IPS-18a (cell line): ENCODE data around the gene PPP2R2D.
"Not testable (repeated sequence)": the region's sequence is repeated elsewhere in the genome, so short reads cannot be mapped to it uniquely, and the experiment has no call there.

Experiments used
- H3K27ac ChIP-seq: one replicate; pipeline ENCODE4 v1.5.1; 2013; ENCODE audit warnings: low read length
- H3K27me3 ChIP-seq: one replicate; pipeline ENCODE4 v1.6.1; 2013; ENCODE audit warnings: mild to moderate bottlenecking, low read length; ENCODE audit not compliant: control insufficient read depth, insufficient read depth
- H3K36me3 ChIP-seq: one replicate; pipeline ENCODE4 v1.6.1; 2013; ENCODE audit warnings: low read depth, low read length; ENCODE audit not compliant: control insufficient read depth
- H3K4me1 ChIP-seq: one replicate; pipeline ENCODE4 v1.6.1; 2013; ENCODE audit warnings: low read depth, low read length; ENCODE audit not compliant: control insufficient read depth
- H3K4me3 ChIP-seq: one replicate; pipeline ENCODE4 v1.5.1; 2013; ENCODE audit warnings: low read length
- H3K9ac ChIP-seq: one replicate; pipeline ENCODE4 v1.6.1; 2013; ENCODE audit warnings: mild to moderate bottlenecking, low read length, moderate library complexity
- H3K9me3 ChIP-seq: one replicate; pipeline ENCODE4 v1.6.1; 2013; ENCODE audit warnings: low read depth, low read length; ENCODE audit not compliant: control insufficient read depth

PPP2R2D gene

DNA sequence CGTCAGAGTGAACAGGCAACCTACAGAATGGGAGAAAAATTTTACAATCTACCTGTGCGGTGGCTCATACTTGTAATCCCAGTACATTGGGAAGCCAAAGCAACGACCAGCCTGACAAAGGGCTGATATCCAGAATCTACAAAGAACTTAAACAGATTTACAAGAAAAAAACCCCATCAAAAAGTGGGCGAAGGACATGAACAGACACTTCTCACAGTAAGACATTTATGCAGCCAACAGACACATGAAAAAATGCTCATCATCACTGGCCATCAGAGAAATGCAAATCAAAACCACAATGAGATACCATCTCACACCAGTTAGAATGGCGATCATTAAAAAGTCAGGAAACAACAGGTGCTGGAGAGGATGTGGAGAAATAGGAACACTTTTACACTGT, 86.5 kb downstream of the PPP2R2D start:
- not testable (repeated sequence) for H3K9me3 ChIP-seq, H3K4me3 ChIP-seq, H3K36me3 ChIP-seq, H3K9ac ChIP-seq, H3K4me1 ChIP-seq, H3K27ac ChIP-seq
- peaks cover 30% of the 10 kb centered on the region for H3K27me3 ChIP-seq

DNA sequence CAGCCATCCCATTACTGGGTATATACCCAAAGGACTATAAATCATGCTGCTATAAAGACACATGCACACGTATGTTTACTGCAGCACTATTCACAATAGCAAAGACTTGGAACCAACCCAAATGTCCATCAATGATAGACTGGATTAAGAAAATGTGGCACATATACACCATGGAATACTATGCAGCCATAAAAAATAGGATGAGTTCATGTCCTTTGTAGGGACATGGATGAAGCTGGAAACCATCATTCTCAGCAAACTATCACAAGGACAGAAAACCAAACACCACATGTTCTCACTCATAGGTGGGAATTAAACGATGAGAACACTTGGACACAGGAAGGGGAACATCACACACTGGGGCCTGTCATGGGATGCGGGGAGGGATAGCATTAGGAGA, 87.0 kb downstream of the PPP2R2D start:
- not testable (repeated sequence) for H3K9me3 ChIP-seq, H3K27ac ChIP-seq, H3K4me3 ChIP-seq, H3K4me1 ChIP-seq, H3K9ac ChIP-seq, H3K36me3 ChIP-seq
- H3K27me3 ChIP-seq: peaks cover 25% of the 10 kb centered on the region

DNA sequence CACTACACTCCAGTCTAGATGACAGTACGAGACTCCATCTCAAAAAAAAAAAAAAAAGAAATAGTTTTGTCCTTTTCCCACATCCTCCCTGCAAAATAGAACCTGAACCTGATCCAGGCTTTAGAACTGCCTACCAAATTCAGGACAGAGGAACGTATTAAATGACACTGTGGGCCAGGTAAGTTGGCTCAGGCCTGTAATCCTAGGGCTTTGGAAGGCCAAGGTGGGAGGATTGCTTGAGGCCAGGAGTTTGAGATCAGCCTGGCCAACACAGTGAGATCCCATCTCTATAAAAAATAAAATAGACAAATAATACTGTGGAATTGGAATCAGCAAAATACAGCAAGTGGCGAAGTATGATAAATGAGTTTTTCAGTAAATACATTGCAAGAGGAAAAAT, 90.9 kb downstream of the PPP2R2D start:
- no peak overlapping the region for H3K9ac ChIP-seq
- H3K36me3 ChIP-seq: no peaks in the 10 kb centered on the region
- H3K27ac ChIP-seq: no peak overlapping the region
- H3K4me1 ChIP-seq: no peaks in the 10 kb centered on the region
- H3K9me3 ChIP-seq: no peaks in the 10 kb centered on the region
- H3K4me3 ChIP-seq: no peak overlapping the region
- H3K27me3 ChIP-seq: no peaks in the 10 kb centered on the region

- Histone ChIP-seq H3K4me3 (no peak overlapping the region), H3K9me3 (no peaks in the 10 kb centered on the region), H3K36me3 (no peaks in the 10 kb centered on the region), H3K27me3 (no peaks in the 10 kb centered on the region), H3K9ac (no peak overlapping the region), H3K27ac (no peak overlapping the region), H3K4me1 (peaks cover 14% of the 10 kb centered on the region)
Observed at GRCh38 chr10:131993275-131993674, 92.5 kb downstream of the PPP2R2D start.

GRCh38 chr10:131994435-131994834, 93.6 kb downstream of the PPP2R2D start:
- peaks cover 17% of the 10 kb centered on the region for H3K4me1 ChIP-seq
- no peaks in the 10 kb centered on the region for H3K27me3 ChIP-seq
- no peaks in the 10 kb centered on the region for H3K9me3 ChIP-seq

GRCh38 chr10:131996466-131997365, 95.9 kb downstream of the PPP2R2D start:
- no peak overlapping the region for H3K9ac ChIP-seq

More at GRCh38 chr10:131994435-131994834, 93.6 kb downstream of the PPP2R2D start:
- Histone ChIP-seq H3K9ac (no peak overlapping the region), H3K27ac (no peak overlapping the region), H3K36me3 (no peaks in the 10 kb centered on the region), H3K4me3 (no peak overlapping the region)

DNA sequence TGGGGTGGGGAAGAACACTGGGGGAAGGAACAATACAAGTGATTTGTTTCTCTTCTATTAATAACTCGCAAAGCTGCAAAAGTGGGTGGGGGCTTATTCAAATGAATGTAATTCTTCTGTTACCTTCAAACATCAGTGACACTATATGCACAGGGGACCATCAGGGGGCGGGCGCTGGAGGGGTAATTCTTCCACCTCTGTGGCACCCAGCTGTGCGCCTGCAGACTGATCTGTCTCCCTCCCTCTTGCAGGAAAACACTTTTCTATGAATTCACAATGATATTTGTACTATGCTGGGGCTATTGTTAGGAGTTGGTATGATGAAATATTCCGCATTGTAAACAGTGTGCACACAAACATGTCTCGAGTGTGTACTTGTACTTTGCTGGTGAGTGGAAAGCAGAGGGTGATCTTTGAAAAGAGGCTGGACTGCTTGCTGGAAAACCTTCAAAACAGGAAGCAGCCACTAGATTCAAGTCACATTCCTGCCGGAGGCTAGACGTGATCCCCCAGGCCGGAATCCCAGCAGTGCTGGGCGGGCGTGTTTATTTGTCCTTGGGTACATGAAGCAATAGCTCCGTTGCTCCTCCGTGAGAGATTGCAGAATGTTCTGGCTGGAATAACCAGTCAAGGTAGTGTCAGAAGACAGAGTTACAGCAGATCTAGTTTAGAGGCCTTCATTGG, 96.7 kb downstream of the PPP2R2D start:
- H3K4me1 ChIP-seq: peaks cover 23% of the 10 kb centered on the region
- H3K9me3 ChIP-seq: no peaks in the 10 kb centered on the region
- H3K36me3 ChIP-seq: no peaks in the 10 kb centered on the region
- no peak overlapping the region for H3K27ac ChIP-seq
- no peak overlapping the region for H3K4me3 ChIP-seq
- no peaks in the 10 kb centered on the region for H3K27me3 ChIP-seq
- no peak overlapping the region for H3K9ac ChIP-seq

More at GRCh38 chr10:131996466-131997365, 95.9 kb downstream of the PPP2R2D start:
- peaks cover 23% of the 10 kb centered on the region for H3K4me1 ChIP-seq
- H3K36me3 ChIP-seq: no peaks in the 10 kb centered on the region
- H3K4me3 ChIP-seq: no peak overlapping the region
- H3K9me3 ChIP-seq: no peaks in the 10 kb centered on the region
- H3K27ac ChIP-seq: no peak overlapping the region
- no peaks in the 10 kb centered on the region for H3K27me3 ChIP-seq

DNA sequence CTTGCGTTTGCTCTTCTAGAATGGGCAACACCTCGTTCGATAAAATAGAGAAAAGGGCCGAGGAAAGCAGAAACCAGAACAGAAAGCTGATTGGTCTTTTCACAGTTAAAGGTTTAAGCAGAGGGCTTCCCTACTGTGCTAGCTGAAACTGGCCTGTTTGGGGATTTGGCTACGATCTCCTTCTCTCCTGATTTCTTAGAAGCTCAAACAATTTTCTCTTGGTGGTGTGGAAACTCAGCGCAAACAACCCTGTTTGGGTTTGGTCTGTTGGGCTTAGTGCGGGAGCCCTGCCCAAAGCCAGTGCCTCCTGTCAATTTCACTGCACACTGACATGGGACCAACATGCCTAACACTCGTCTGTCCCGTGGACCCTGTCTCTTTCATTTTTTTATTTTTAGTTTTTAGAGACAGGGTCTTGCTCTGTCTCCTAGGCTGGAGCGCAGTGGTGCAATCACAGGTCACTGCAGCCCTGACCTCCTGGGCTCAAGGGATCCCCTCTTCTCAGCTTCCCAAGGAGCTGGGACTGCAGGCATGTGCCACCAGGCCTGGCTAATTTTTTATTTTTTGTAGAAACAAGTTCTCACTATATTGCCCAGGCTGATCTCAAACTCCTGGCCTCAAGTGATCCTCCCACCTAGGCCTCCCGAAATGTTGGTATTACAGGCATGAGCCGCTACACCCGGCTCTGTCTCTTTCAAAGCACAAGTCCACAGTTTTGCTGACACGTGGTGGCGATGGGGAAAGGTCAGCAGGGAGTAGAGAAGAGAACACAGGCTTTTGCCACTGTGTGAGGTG, 97.4 kb downstream of the PPP2R2D start:
- no peak overlapping the region for H3K27ac ChIP-seq

DNA sequence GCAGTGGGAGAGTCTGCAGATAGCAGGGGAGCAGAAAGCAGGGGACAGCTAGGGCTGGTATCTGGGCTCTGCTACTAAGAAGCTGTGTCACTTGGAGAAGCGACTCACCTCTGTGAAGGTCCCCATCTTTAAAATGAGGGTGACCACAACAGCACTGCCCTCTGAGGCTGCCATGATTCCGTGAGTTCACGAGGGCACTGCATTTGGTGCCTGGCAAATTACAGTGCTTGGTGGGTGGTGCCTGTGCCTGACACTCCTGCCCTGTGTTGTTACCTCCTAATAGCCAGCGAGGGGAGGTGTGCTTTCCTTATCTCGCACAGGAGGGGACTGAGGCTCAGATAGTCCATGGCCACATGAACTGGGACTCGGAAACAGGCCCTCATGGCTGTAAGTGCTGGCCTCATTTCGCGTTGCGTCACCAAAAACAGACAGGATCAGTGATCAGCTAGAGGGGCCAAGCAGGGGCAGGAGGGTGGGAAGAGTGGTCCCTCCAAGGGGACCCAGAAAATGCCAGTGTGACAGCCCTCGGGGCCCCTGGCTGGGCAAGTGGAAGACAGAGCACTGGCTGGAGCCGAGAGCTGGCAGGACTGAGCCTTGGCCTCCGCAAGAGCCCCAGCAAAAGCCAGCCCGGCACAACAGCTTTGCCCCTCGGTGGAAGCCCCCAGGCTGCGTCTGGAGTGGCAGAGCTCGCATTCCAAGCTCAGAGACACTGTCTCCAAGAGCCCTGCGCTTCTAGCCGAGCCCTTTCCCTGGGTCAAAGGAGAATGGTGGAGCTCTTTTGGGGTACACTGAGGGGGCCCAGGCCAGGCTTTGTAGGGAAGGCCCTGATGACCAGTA, 98.3 kb downstream of the PPP2R2D start:
- Histone ChIP-seq H3K36me3 (no peaks in the 10 kb centered on the region), H3K9ac (no peak overlapping the region), H3K9me3 (no peaks in the 10 kb centered on the region), H3K4me1 (peaks cover 23% of the 10 kb centered on the region), H3K27me3 (no peaks in the 10 kb centered on the region), H3K4me3 (no peak overlapping the region), H3K27ac (no peak overlapping the region)

More for the DNA sequence above, 97.4 kb downstream of the PPP2R2D start:
- no peak overlapping the region for H3K4me3 ChIP-seq
- H3K9ac ChIP-seq: no peak overlapping the region
- no peaks in the 10 kb centered on the region for H3K36me3 ChIP-seq
- H3K9me3 ChIP-seq: no peaks in the 10 kb centered on the region
- peaks cover 23% of the 10 kb centered on the region for H3K4me1 ChIP-seq
- no peaks in the 10 kb centered on the region for H3K27me3 ChIP-seq

DNA sequence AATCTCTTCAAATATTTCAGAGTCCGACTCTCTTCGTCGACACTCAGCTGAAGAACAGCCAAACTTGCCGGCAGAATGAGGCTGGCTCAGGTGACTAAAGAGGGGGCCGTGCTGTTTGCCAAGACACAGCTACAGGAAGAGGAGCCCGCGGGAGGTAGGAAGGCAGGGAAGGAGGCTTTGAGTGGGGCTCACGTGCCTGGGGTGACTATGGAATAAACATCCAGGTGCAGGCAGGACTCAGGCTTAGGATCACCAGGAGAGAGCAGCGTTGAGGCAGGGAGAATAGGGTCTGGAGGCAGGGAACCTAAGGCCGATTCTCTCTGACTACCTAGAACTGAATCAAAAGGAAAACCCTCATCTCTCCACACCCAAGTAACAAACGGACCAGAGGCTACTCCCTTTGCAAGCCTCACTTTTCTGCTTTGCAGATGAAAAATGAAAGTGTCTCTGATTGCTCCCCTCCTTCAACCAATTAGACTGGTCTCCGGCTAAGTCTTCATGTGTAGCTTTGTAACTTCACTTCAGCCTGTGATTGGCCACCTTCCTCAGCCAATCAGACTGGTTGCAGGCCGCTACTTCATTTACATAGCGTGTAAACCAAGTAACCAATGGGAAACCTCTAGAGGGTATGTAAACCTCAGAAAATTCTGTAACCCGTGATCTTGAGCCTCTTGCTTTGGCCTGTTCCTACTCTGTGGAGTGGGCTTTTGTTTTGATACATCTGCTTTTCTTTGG, 100.6 kb downstream of the PPP2R2D start:
- Histone ChIP-seq H3K9ac (no peak overlapping the region), H3K36me3 (no peaks in the 10 kb centered on the region), H3K27me3 (no peaks in the 10 kb centered on the region), H3K4me1 (peaks cover 24% of the 10 kb centered on the region), H3K9me3 (no peaks in the 10 kb centered on the region), H3K27ac (no peak overlapping the region), H3K4me3 (no peak overlapping the region)
